HG03039 (cell line): ENCODE data around the gene RELN.

Experiments used
- ATAC-seq: cut with Tn5 transposase; IDR thresholded peaks from one replicate; pipeline ENCODE4 v1.9.1; 2021; ENCODE audit warnings: mild to moderate bottlenecking, moderate library complexity; ENCODE audit not compliant: unreplicated experiment

RELN gene

GRCh38 chr7:103437623-103438022 is 551.8 kb downstream of the RELN start:
- no peak for ATAC-seq

- no peak for ATAC-seq
Observed at GRCh38 chr7:103432712-103433111, 556.7 kb downstream of the RELN start.

- no peak for ATAC-seq
Observed at GRCh38 chr7:103425177-103425576, 564.3 kb downstream of the RELN start.

- ATAC-seq = no peak
Observed at GRCh38 chr7:103423467-103424179, 565.8 kb downstream of the RELN start.
